HG03039 (cell line): ENCODE measurements around the gene CGB2.
"Not testable (repeated sequence)": the region's sequence is repeated elsewhere in the genome, so short reads cannot be mapped to it uniquely, and the experiment has no call there.

Experiments used
- ATAC-seq: cut with Tn5 transposase; IDR thresholded peaks from one replicate; pipeline ENCODE4 v1.9.1; 2021; ENCODE audit warnings: mild to moderate bottlenecking, moderate library complexity; ENCODE audit not compliant: unreplicated experiment

Gene CGB2

GRCh38 chr19:49009828-49010227 is 21.9 kb upstream of the CGB2 start:
- ATAC-seq: no peak

GRCh38 chr19:49010453-49010852 is 21.2 kb upstream of the CGB2 start:
- ATAC-seq: no peak

- no peak for ATAC-seq
Observed at GRCh38 chr19:49011194-49011593, 20.5 kb upstream of the CGB2 start.

GRCh38 chr19:49014123-49014869 is 17.4 kb upstream of the CGB2 start:
- no peak for ATAC-seq

- no peak for ATAC-seq
Observed at GRCh38 chr19:49014870-49015255, 16.8 kb upstream of the CGB2 start.

GRCh38 chr19:49016067-49016839 is 15.4 kb upstream of the CGB2 start:
- ATAC-seq: no peak

GRCh38 chr19:49017041-49017665 is 14.5 kb upstream of the CGB2 start, which contains the start of gene LHB:
Gene LHB (minus strand): TSS chr19:49017091. CDS start chr19:49017081, 10 bp downstream.
- ATAC-seq: no peak

GRCh38 chr19:49017666-49018351 is 13.9 kb upstream of the CGB2 start:
- no peak for ATAC-seq

- ATAC-seq: not testable (repeated sequence)
Observed at GRCh38 chr19:49018388-49019241, 13.1 kb upstream of the CGB2 start.

GRCh38 chr19:49019242-49019932 is 12.3 kb upstream of the CGB2 start:
- ATAC-seq: no peak

- ATAC-seq: no peak
Observed at GRCh38 chr19:49020342-49020741, 11.3 kb upstream of the CGB2 start.

- no peak for ATAC-seq
Observed at GRCh38 chr19:49020931-49021895, 10.5 kb upstream of the CGB2 start.

- no peak for ATAC-seq
Observed at GRCh38 chr19:49022116-49022515, 9.6 kb upstream of the CGB2 start.

GRCh38 chr19:49024233-49024632 is 7.5 kb upstream of the CGB2 start, which contains the start of gene CGB3:
Gene CGB3 (minus strand): TSS chr19:49024333. CDS start chr19:49023971, 362 bp downstream.
- not testable (repeated sequence) for ATAC-seq

GRCh38 chr19:49025088-49025487 is 6.6 kb upstream of the CGB2 start:
- ATAC-seq: not testable (repeated sequence)

- ATAC-seq: not testable (repeated sequence)
Observed at GRCh38 chr19:49025599-49025998, 6.1 kb upstream of the CGB2 start.

GRCh38 chr19:49028686-49029085 is 3.0 kb upstream of the CGB2 start:
- not testable (repeated sequence) for ATAC-seq

- not testable (repeated sequence) for ATAC-seq
Observed at GRCh38 chr19:49029749-49030148, 1.9 kb upstream of the CGB2 start.
